HG03108 (cell line): ENCODE measurements around the gene AQP12B.
"Not testable (repeated sequence)": the region's sequence is repeated elsewhere in the genome, so short reads cannot be mapped to it uniquely, and the experiment has no call there.

Source experiments
- ATAC-seq: cut with Tn5 transposase; IDR thresholded peaks from one replicate; pipeline ENCODE4 v1.9.1; 2021; ENCODE audit warnings: moderate library complexity; ENCODE audit not compliant: unreplicated experiment

The AQP12B gene

DNA sequence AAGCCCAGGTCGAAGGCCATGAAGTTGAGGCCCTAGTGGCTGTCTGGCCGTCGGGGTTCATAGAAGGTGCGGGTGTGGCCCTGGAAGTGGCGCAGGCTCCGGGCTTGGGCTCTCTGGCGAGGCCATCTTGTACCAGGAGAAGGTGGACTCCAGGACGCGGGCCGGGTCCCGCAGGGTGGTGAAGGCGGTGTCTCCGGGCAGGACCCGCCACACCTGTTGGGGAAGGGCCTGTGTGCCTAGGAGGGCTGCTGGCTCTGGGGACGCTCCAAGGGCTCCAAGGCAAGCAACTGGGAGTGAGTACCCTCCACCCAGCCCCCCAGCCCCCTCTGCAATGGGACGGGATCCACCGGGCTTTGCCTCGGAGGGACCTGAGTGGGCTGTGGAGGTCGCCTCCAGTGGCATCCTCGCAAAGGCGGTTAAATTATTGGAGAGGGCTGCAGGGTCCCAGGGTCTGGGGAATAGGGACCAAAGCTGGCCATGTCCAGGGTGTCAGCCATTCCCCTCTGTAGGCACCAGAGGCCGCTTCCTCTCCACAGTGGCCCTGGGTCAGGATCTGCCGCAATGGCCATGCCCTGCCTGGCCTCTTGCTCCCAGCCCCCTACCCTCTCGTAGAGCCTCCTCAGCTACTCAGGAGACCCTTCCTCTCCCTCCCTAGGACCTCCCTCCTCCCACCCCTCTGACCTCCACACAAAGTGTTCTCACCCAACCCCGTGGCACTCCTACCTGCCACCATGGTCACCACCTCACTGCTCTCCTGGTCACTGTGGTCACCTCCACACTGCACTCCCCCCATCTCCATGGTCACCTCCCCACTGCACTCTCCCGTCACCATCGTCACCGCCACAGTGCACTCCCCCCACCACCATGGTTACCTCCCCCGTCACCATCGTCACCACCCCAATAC, 19.3 kb upstream of the AQP12B start:
- no peak for ATAC-seq

DNA sequence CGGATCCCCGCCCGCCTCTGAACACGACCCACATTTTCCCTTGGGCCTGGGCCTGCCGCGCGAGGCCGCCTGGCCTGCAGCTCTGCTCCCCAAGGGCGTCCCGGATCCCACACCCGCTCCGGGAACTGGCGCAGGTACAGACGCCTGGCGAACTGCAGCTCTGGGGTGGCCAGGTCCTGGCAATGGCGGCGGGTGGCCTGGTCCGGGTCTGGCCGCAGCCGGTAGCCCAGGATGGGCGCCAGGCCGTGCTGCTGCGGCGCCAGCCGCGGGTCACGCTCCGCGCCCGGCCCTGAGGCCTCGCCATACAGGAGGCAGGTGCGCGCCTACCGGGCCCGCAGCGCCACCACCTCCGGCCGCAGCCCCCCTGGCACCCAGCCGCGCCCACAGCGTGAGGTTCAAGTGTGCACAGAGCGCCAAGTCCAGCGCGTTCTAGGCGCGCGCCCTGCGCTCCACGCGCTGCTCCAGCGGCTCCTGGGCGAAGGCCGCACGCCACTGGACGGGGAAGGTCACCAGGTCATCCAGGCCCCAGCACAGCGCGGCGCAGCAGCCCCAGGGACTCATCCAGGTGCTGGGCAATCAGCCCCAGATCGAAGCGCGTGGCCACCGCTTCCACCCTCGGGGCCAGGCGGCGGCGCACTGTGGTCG, 18.5 kb upstream of the AQP12B start:
- no peak for ATAC-seq

DNA sequence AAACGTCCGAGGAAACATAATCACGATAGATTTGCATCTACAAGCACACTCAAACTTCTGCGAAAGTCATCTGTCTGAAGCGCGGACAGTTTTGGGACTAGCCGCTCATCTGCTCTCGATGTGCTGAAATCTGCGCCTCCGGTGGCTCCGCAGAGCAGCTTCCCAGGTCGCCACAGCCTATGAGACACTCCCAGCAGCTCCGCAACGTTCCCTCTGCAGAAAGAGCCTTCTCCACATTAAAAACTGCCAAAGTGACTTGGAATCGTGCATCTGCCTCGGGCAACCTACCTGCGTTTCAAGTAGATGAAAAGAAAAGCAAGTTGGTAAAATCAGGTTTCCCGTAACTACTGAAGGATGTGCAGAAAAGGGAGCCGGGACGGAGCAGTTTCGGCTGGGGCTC, 17.9 kb upstream of the AQP12B start:
- ATAC-seq = not testable (repeated sequence)

DNA sequence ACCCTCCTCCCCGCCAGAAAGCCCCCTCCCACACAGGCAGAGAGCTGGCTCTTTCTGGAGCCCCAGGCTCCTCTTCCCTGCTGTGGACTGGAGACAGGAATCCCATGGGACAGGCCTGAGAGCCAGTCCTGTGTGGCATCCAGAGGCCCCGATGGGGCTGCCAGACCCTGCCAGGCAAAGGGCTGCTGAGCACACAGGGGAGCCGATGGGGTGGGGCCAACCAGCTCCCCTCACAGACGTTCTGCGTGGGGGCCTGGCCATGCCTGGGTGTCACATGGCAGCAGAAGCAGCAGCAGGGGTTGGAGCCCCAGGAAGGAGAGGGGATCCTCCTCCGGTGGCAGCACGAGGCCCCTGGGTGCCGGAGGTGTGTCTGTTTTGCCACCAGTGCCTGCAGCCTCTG, 17.1 kb upstream of the AQP12B start:
- ATAC-seq = not testable (repeated sequence)

DNA sequence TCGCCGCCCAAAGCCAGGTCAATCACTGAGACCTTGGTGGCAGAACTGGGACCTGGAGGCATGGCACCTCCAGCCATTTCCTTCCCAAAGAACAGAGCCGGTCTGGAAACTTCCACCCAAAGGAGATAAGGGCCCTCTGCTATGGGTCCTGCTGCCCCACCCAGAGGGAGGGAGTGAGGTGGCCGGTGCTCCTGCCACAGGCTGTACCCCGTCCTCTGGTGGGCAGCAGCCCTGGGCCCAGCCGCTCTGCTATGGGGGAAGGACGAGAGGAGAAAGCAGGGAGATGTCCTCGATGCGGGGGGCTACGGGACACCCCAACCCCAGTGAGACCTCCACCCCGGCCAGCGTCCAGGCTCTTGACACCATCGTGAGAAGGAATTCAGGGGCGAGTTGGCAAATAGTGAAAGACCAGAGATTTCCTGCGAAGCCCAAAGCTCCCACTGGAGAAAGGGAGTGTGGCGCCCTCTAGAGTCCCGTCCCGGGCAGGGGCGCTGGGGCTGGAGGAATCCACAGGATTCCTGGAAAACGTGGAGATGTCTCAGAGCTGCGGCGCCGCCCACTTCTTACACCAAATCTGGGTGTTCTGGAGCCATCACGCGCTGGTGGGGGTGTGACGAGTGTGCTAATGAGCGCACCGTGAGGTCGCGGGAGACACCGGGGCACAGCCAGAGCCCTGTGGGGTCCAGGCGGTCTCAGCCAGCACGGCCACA, 16.3 kb upstream of the AQP12B start:
- not testable (repeated sequence) for ATAC-seq

DNA sequence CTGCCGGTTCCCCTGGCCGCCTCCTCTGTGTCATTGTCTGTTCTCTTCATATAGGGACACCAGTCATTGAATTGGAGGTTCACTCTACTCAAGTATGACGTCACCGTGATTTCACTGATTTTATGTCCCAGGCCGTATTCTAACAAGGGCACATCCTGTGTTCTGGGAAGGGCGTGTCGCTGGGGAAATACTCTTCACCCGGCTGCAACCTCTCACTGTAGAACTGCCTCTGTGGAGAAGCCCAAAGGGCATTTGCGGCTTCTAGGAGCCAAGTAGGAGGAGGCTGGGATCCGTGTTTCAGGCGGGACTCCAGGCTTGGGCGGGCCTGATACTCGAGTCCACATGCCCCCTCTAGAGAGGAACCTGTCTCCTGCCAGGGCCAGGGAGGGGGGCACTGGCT, 13.8 kb upstream of the AQP12B start:
- ATAC-seq = not testable (repeated sequence)

DNA sequence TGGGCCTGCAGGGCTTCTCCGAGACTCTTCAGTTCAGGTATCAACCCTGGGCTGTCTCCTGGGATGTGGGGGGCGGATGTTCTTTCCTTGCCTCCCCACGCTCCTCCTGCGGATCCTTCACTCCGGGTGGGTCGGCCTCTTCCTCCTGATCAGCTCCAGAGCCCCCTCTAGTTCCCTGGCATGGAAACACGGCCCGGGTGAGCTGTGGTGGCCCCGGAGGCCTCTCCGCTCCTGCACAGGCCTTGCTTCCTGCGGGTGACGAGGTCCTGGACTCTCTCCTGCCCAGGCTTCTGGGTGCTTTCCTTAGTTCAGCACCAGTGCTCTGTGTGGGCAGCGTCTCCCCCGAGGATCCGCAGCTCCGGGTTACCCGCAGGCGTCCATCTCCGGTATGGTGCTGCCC, 12.9 kb upstream of the AQP12B start:
- not testable (repeated sequence) for ATAC-seq

DNA sequence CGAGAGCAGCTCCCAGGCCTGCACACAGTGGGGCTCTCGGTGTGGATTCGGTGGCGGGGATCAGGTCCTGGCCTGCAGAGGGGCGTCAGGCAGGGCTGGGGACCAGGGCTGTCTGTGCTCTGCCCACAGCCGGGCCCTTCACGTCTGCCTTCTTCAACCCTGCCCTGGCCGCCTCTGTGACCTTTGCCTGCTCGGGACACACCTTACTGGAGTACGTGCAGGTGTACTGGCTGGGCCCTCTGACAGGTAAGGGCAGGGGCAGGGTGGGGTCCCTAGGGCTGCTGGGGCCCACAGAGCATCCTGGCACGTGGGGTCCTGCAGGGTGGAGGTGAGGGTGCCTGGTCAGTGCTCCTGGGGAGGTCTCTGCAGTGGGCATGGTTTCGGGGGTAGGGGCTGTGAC, 11.6 kb upstream of the AQP12B start:
- not testable (repeated sequence) for ATAC-seq

DNA sequence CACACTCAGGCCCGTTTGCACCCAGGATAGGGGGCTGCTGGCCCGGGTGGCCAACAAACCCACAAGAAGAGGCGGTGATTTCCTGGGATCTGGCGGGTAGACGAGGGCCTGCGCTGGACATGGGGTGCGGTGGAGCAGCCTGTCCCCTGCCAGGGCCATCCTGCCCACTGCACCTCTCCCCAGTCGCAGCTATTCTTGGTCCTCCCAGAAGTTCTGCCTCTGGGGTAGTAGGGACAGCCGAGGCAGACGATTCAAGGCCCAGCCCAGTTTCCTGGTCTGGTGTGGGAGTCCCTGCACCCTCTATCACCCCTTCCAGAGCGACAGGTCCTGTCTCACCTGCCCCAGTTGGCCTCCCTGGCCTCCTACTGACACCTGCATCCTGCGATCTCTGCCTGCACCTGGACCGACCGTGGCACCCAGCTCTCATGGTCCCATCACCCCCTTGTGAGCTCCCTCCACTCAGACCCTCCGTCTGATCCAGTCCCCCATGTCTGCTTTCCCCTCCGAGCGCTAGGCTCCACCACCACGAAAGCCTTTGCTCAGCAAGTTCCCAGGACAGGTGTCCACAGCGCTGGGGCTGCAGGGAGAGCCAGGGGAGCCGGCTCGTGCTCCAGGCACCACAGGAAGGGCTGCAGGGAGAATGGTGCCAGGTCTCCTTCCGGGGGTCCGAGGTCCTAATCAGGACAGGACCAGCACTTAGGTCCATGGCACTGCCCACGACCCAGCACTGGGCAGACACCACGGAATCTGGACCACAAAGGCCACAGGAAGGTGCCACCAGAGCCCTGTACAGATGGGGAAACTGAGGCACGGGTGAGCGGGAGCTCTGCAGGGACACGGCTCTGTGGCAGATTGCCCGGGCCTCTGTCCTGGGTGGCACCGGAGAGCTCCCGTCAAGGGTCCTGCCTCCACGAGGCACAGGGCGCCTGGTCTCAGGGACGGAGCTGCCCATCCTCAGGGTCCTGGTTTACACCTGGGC, 10.2 kb upstream of the AQP12B start:
- ATAC-seq = not testable (repeated sequence)

DNA sequence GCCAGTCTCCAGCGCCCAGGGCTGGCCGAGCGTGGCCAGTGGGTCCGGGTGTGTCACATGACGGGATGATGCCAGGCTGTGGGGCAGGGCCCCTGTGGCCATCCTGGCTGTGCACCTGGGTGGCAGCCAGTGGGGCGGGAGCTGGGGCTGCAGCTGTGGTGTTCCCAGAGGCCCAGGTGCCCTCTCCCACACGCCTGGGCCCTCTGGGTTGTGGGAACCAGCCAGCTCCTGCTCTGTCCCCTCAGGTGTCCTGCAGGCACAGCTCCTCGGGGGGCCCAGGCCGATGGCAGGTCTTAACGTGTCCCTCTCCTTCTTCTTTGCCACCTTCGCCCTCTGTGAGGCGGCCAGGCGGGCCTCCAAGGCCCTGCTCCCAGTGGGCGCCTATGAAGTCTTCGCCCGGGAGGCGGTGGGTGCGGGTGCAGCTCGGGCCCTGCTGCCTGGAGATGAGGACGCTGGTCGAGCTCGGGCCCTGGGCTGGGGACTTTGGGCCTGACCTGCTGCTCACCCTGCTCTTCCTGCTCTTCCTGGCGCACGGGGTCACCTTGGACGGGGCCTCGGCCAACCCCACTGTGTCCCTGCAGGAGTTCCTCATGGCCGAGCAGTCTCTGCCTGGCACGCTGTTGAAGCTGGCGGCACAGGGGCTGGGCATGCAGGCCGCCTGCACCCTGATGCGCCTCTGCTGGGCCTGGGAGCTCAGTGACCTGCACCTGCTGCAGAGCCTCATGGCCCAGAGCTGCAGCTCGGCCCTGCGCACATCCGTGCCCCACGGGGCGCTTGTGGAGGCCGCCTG, 9.1 kb upstream of the AQP12B start, which contains the start of gene AQP12A:
Gene AQP12A (plus strand): TSS at position 236 of the 790 bp plus-strand sequence. CDS start 48 bp downstream, at position 284.
- ATAC-seq = not testable (repeated sequence)

DNA sequence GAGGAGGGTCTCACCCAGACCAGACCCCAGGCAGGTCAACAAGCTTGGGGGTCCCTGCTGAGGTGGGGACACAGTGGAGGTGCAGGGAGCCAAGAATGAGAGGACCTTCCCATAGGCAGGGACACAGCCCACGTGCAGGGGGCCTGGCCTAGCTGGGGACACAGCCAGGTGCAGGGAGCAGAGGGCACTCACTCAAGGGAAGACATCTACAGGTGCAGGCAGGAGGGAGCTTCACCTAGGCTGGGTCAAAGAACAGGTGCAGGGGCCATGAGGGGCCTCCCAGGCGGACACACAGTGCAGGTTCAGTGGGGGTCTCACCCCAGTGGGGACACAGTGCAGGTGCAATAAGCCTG, 8.4 kb upstream of the AQP12B start:
- ATAC-seq = not testable (repeated sequence)

DNA sequence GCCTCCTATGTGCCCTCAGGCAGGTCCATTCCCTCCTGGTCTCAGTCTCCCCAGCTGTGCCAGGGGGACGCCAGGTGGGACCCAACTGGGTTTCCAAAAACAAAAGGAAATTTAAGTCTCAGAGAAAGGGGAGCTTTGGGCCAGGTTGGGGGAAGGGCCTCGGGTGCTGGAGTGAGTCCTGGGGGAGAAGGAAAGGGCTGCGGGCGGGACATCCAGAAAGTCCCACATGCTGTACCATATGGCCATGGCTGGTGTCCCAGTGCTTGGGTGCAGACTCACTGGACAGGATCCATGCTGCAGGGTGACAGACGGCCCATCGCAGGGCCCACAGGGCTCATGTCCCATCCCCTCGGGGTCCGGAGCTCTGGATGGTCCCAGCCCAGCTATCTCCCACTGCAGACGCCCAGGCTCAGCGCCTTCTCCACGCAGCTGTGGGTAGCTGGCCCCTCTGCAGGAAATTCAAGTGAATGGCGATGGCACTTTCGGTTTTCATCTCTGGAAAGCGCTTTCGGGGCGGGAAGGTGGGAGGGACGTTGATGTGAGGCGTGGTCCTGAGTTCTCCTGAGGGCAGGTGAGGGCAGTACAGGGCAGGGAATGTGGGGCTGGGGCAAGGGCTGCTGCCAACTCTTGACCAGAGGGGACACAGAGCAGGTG, 7.9 kb upstream of the AQP12B start:
- ATAC-seq = not testable (repeated sequence)

DNA sequence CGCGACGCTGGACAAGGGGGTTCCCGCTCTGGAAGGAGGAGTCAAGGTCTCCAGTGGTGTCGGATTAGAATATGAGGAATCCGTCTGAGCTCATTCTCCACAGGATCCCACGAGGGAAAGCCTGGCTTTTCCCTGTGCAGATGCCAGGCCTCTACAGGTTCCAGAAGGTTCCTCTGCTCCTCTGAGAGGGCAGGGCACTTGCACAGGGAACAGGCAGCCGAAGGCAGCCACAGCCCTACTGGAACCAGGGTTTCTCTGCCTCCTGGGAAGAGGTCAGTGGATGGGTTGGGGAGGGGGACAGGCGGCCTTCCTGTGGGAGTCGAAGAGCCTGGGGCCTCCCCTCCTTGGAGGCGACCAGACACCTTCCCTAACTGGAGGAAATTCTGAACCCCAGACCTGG, 7.3 kb upstream of the AQP12B start:
- ATAC-seq = no peak

DNA sequence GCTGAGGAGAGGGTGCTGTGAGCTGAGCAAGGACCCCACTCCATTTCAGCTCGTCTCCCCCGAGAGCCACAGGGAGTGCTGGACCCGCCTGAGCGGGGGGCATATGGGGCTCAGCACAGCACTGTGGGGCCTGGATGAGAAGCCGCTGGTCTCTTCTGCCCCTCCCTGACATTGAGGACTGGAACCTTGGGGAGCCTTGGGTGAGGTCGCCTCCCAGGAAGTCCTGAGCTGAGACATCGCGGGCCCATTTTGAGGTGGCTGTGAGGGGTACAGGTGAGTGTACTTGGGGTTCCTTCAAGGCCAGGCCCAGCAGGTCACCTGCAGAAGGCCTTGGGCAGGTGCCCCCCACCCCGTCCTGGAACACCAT, 5.9 kb upstream of the AQP12B start:
- no peak for ATAC-seq

DNA sequence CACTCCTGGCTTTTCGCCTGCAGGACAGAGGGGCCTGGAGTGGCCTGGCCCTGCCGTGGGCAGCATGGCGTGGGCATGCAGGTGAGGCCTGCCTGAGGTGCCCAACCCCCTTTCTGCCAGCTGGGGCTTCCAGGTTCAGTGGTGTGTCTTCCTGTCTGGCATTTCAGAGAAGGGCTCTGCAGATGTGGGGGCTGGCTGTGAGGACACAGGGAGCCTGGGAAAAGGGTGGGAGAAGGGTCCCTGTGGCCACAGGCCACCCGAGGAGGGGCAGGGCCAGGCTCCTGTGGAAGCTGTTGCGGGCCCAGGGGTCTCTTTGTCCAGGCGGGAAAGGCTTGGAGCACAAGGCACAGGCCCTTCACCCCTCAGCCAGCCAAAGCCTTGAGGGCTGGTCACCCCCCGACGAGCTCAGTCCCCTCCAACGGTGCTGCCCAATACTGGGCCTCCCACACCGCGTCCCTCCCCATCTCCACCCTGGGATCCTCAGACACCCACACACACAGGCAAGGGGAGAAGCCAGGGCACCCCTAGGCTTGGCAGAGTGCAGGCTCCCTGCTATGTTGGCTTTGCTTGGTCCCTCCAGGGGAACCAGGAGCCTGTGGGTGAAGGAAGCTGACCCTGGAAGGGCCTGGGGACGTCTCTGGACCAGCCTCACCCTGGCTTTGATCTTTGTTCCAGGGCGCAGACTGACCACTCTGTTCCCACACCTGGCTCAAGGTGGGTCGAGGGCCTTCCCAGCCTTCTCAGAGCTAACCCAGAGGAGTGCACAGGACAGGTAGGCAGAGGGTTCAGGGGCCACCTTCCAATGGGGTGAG, 5.3 kb upstream of the AQP12B start:
- no peak for ATAC-seq

DNA sequence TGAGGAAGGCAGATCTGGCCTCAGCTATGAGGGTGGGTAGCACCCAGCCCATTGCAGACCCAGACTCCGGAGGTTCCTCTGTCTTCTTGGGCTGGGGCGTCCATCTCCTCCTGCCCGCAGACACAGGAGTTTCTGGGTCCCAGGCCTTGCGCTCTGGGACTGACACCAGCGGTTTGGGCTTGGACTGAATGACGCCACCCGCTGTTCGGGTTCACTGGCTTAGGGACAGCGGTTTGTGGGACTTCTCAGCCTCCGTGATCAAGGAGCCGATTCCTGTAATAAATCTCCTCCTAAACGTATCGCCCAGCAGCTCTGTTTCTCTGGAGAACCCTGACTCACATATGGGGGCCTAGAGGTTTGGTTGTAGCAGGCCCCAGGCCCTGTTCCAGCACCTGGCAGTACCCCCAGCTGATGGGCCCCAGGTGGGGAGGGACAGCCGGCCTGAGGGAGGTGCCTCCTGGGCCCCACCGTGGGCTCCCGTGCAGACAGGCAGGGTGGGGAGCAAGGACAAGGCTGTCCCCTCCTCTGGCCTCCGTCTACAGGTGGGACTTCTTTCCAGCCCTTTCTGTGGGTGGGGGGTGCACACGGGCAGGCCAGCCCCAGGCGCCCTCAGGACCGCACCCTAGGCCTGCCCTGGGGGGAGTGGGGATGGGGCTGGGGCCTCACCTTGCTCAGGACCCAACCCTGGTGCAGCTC, 4.5 kb upstream of the AQP12B start:
- no peak for ATAC-seq

DNA sequence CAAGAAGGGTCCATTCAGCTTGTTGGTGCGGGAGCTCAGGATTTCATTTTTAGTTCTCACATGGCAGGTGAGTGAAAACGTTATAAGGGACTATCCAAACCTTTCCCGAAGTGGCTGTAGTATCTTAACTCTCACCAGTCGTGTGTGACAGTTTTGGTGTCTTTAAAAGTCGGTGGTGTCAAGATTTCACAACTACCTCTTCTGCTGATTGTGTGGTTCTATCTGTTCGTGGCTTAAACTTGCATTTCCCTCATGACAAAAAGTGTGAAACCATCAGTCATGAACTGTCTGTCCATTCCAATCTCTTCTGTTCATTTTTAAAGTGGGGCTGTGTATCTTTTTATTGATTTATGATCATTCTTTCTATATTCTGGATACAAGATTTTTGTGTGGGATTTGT, 3.8 kb upstream of the AQP12B start:
- ATAC-seq = no peak
